GM12878 (cell line): ENCODE results near the gene ZMIZ2.
A peak's percentile ranks its signal among the peaks of the same experiment; 100 is the strongest.

ENCODE experiments used
- EZH2 ChIP-seq: IDR thresholded peaks from 2 replicates; pipeline ENCODE4 v1.6.1; 2012; ENCODE audit warnings: low read depth, mild to moderate bottlenecking, control low read depth, inconsistent platforms, low read length, borderline replicate concordance; ENCODE audit not compliant: control insufficient read depth
- KAT2A ChIP-seq: conservative IDR thresholded peaks from 2 replicates; pipeline ENCODE4 v1.6.1; 2011; ENCODE audit warnings: low read depth, low read length; ENCODE audit not compliant: control insufficient read depth
- KDM1A ChIP-seq: fragments of 200-600 bp; sonication (generic); IDR thresholded peaks from 2 replicates; pipeline ENCODE4 v1.6.1; 2016; ENCODE audit warnings: borderline replicate concordance
- MEF2A ChIP-seq: IDR thresholded peaks from 2 replicates; pipeline ENCODE4 v1.6.1; 2011; ENCODE audit warnings: low read depth, mild to moderate bottlenecking, low read length, moderate library complexity; ENCODE audit not compliant: insufficient read depth
- RFX5 ChIP-seq: IDR thresholded peaks from 2 replicates; pipeline ENCODE4 v1.6.1; 2011; ENCODE audit warnings: low read depth, low read length, improper control_type of control experiment
- TAF1 ChIP-seq: IDR thresholded peaks from 2 replicates; pipeline ENCODE4 v1.6.1; 2011; ENCODE audit warnings: mild to moderate bottlenecking, low read depth, low read length, borderline replicate concordance
- YY1 ChIP-seq: IDR thresholded peaks from 2 replicates; pipeline ENCODE4 v1.6.1; 2011; ENCODE audit warnings: low read depth, mild to moderate bottlenecking, low read length

DNA sequence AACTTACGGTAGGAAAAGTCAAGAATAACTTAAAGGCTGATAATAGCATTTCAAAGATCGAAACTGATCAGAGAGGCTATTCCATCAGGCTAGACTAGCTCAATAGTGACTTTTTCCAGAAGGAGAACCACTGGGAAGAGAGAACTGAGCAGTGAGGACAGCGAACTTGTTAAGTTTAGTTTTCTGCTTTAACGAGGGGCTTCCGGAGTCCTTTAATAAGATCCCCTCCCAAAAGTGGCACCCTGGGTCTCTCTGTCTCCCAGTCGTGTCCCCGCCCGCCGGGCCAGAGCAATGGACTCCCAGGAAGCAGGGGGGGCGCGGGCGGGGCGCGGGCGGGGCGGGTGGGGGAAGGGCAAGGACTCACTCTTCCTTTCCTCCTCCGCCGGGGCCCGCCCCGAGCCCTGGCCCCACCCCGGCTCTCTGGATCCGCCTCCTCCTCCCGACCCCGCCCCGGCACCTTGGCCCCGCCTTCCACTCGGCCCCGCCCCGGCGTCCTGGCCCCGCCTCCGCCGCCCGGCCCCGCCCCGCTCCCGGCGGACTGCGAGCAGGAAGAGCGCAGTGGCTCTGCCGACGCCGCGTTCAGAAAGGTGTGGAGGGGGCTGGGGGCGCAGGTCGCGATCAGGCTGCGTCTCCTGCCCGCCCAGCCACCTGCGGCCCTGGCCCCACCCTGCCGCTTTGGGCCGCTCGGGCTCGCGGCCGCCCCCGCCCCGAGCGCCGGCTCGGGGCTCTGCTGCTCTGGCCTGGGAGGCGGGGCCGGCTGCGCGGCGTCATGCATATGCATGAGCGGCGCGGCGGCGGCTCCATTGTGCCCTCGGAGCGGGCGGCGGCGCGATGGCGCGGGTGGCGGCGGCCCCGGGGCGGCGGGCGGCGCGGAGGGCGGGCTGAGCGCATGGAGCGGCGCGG lies at the start of gene ZMIZ2:
- TF ChIP-seq TAF1: peak; percentile 54
- TF ChIP-seq RFX5: no peak
- TF ChIP-seq YY1: peak; percentile 90
- no peak for TF ChIP-seq KAT2A
- no peak for TF ChIP-seq KDM1A
- TF ChIP-seq EZH2: no peak
- TF ChIP-seq MEF2A: no peak
